A549 (cell line): ENCODE measurements around the gene MAD1L1. TPM values are rescaled to one million over a fixed set of nuclear protein-coding genes. Genes with fewer than 3 reads are reported as not detected.

Source experiments
- ATAC-seq, 2 experiments: fragments of 200-7000 bp in 1 of 2; fragments of >200 bp in 1 of 2; cut with Nextera tagmentation in 1 of 2; cut with Tn5 transposase in 1 of 2; 3 replicates each; pipeline versions ENCODE4 v1.8.0 to v1.9.1; 2018 to 2020; ENCODE audit warnings: mild to moderate bottlenecking in 1 of 2, moderate library complexity in 1 of 2
- CTCF ChIA-PET: fragments of 300-600 bp; sonication (Branson Sonifier 250); formaldehyde crosslinking; extraction: SDS; loops from one replicate; lab custom pipeline; 2021; ENCODE audit warnings: antibody characterized with exemption, inconsistent platforms; lab: Yijun Ruan, JAX
- POLR2A ChIA-PET: fragments of 350-600 bp; formaldehyde crosslinking; extraction: SDS; loops from one replicate; lab custom pipeline; 2021; ENCODE audit warnings: antibody characterized with exemption, inconsistent platforms; lab: Yijun Ruan, JAX
- DNase-seq, 2 experiments: peaks; one replicate each; pipeline versions ENCODE4 v3.0.0 to v3.0.0-alpha.2; 2011 to 2016; ENCODE audit warnings: low read depth in 1 of 2, low spot score in 1 of 2
- FAIRE-seq: peaks from 2 replicates; lab custom pipeline; 2011; peaks lifted over from hg19 to GRCh38; lab: Jason Lieb, UNC
- H3K27ac ChIP-seq, 2 experiments: fragments of >200 bp; sonication (Bioruptor Twin); formaldehyde crosslinking; 3 replicates each; pipeline ENCODE4 v1.5.1; 2016 to 2017
- H3K4me1 ChIP-seq: fragments of >200 bp; sonication (Bioruptor Twin); formaldehyde crosslinking; 3 replicates; pipeline ENCODE4 v1.6.1; 2016
- H3K4me2 ChIP-seq: fragments of >200 bp; sonication (Bioruptor Twin); formaldehyde crosslinking; 3 replicates; pipeline ENCODE4 v1.6.1; 2016
- H3K4me3 ChIP-seq: fragments of >200 bp; sonication (Bioruptor Twin); formaldehyde crosslinking; 3 replicates; pipeline ENCODE4 v1.5.1; 2016
- H3K9me3 ChIP-seq: fragments of >200 bp; sonication (Bioruptor Twin); formaldehyde crosslinking; 3 replicates; pipeline ENCODE4 v1.6.1; 2016
- BHLHE40 ChIP-seq: IDR thresholded peaks from 2 replicates; pipeline ENCODE4 v1.6.1; 2012; ENCODE audit warnings: low read depth, low read length, inconsistent platforms
- CBX8 ChIP-seq: fragments of 200-600 bp; sonication (generic); IDR thresholded peaks from 2 replicates; pipeline ENCODE4 v1.6.1; 2016
- CEBPB ChIP-seq, 2 experiments: fragments of >200 bp in 1 of 2; sonication (Bioruptor Twin) in 1 of 2; formaldehyde crosslinking in 1 of 2; IDR thresholded peaks; 2 replicates each; pipeline ENCODE4 v1.6.1; 2012 to 2016
- EP300 ChIP-seq, 2 experiments: fragments of >200 bp; sonication (Bioruptor Twin); formaldehyde crosslinking; IDR thresholded peaks; 2 replicates in 1 of 2; 3 replicates in 1 of 2; pipeline ENCODE4 v1.6.1; 2016 to 2017
- FOSB ChIP-seq: fragments of 250-450 bp; sonication (Bioruptor Pico); IDR thresholded peaks from 2 replicates; pipeline ENCODE4 v1.5.0; 2020; ENCODE audit warnings: mild to moderate bottlenecking, moderate library complexity
- HEYL ChIP-seq: fragments of 250-450 bp; sonication (Bioruptor Pico); IDR thresholded peaks from 2 replicates; pipeline ENCODE4 v1.8.0; 2021; ENCODE audit warnings: mild to moderate bottlenecking, moderate library complexity
- HOXA7 ChIP-seq: fragments of 250-450 bp; sonication (Bioruptor Pico); IDR thresholded peaks from 2 replicates; pipeline ENCODE4 v1.5.0; 2020; ENCODE audit warnings: mild to moderate bottlenecking, moderate library complexity
- HOXB5 ChIP-seq: fragments of 250-450 bp; sonication (Bioruptor Pico); IDR thresholded peaks from 2 replicates; pipeline ENCODE4 v1.5.0; 2020; ENCODE audit warnings: mild to moderate bottlenecking, moderate library complexity
- KDM5A ChIP-seq: fragments of 200-600 bp; sonication (generic); IDR thresholded peaks from 2 replicates; pipeline ENCODE4 v1.6.1; 2016; ENCODE audit warnings: antibody characterized with exemption, mild to moderate bottlenecking
- MYC ChIP-seq: IDR thresholded peaks from 2 replicates; pipeline ENCODE4 v1.6.1; 2012; ENCODE audit warnings: mild to moderate bottlenecking, inconsistent platforms, low read length, improper control_type of control experiment, borderline replicate concordance
- NPAS2 ChIP-seq: fragments of 250-450 bp; sonication (Bioruptor Pico); IDR thresholded peaks from 2 replicates; pipeline ENCODE4 v1.8.0; 2022; ENCODE audit warnings: mild to moderate bottlenecking, moderate library complexity, borderline replicate concordance
- NR3C1 ChIP-seq: fragments of >200 bp; sonication (Bioruptor Twin); formaldehyde crosslinking; IDR thresholded peaks from 3 replicates; pipeline ENCODE4 v1.6.1; 2017
- RAD21 ChIP-seq, 2 experiments: fragments of >200 bp in 1 of 2; sonication (Bioruptor Twin) in 1 of 2; formaldehyde crosslinking in 1 of 2; IDR thresholded peaks in 1 of 2; conservative IDR thresholded peaks in 1 of 2; 2 replicates in 1 of 2; 3 replicates in 1 of 2; pipeline ENCODE4 v1.6.1; 2012 to 2018; ENCODE audit warnings: inconsistent platforms in 1 of 2
- RARB ChIP-seq: fragments of 250-450 bp; sonication (Bioruptor Pico); IDR thresholded peaks from 2 replicates; pipeline ENCODE4 v1.8.0; 2021; ENCODE audit warnings: mild to moderate bottlenecking, moderate library complexity
- RCOR1 ChIP-seq: fragments of 150-350 bp; IDR thresholded peaks from 2 replicates; pipeline ENCODE4 v1.6.1; 2014; ENCODE audit warnings: antibody characterized with exemption, low read length, low read depth
- TP53 ChIP-seq: fragments of 250-450 bp; sonication (Bioruptor Pico); IDR thresholded peaks from 2 replicates; pipeline ENCODE4 v1.5.0; 2021; ENCODE audit warnings: mild to moderate bottlenecking, moderate library complexity
- ZFP36 ChIP-seq: fragments of 450-650 bp; IDR thresholded peaks from 2 replicates; pipeline ENCODE4 v1.6.1; 2014; ENCODE audit warnings: borderline replicate concordance; ENCODE audit not compliant: partially characterized antibody
- ZNF302 ChIP-seq: fragments of 250-450 bp; sonication (Bioruptor Pico); IDR thresholded peaks from 2 replicates; pipeline ENCODE4 v1.9.0; 2021; ENCODE audit warnings: inconsistent platforms, mild to moderate bottlenecking, moderate library complexity
- ZSCAN20 ChIP-seq: fragments of 250-450 bp; sonication (Bioruptor Pico); IDR thresholded peaks from 2 replicates; pipeline ENCODE4 v1.8.0; 2022; ENCODE audit warnings: mild to moderate bottlenecking, moderate library complexity
- WGBS: methylation state at CpG from one replicate; pipeline ENCODE4 v1.1.6; 2017; ENCODE audit errors: missing lambda C conversion rate; 5-methylcytosine and 5-hydroxymethylcytosine counted together
- polyA plus RNA-seq, 4 experiments: library from polyadenylated mRNA; depleted of rRNA in 3 of 4; stranded (reverse); fragments of >200 nt; fragmentation: RNase III in 1 of 4; extraction: RNeasy Plus Mini Kit Qiagen cat#74134 plus additional on column Dnase treatment in 1 of 4; gene quantifications; 2 replicates in 3 of 4; 3 replicates in 1 of 4; pipeline ENCODE4 v1.2.3, GENCODE V29; 2011 to 2017
- TF ChIP-seq, protein P1 (sequence below): fragments of 200-600 bp; sonication (generic); IDR thresholded peaks from 2 replicates; pipeline ENCODE4 v1.6.1; 2016; ENCODE audit warnings: antibody characterized with exemption, mild to moderate bottlenecking, moderate library complexity
- TF ChIP-seq, protein P2 (sequence below): fragments of 250-450 bp; sonication (Bioruptor Pico); IDR thresholded peaks from 2 replicates; pipeline ENCODE4 v1.5.0; 2020; ENCODE audit warnings: low read depth, mild to moderate bottlenecking, moderate library complexity
- TF ChIP-seq, protein P3 (sequence below): fragments of 150-350 bp; IDR thresholded peaks from 2 replicates; pipeline ENCODE4 v1.6.1; 2014; ENCODE audit warnings: low read depth, mild to moderate bottlenecking, low read length
- TF ChIP-seq, protein P4 (sequence below): fragments of 450-650 bp; IDR thresholded peaks from 2 replicates; pipeline ENCODE4 v1.6.1; 2014; ENCODE audit warnings: antibody characterized with exemption
- TF ChIP-seq, protein P5 (sequence below): fragments of >200 bp; sonication (Bioruptor Twin); formaldehyde crosslinking; IDR thresholded peaks from 3 replicates; pipeline ENCODE4 v1.6.1; 2016
- TF ChIP-seq, protein P6 (sequence below): IDR thresholded peaks from 2 replicates; pipeline ENCODE4 v1.6.1; 2012; ENCODE audit warnings: low read depth, borderline replicate concordance
- TF ChIP-seq, protein P7 (sequence below): IDR thresholded peaks from 2 replicates; pipeline ENCODE4 v1.6.1; 2012
- TF ChIP-seq, protein P8 (sequence below): IDR thresholded peaks from 2 replicates; pipeline ENCODE4 v1.6.1; 2012

The MAD1L1 gene
- polyA plus RNA-seq, 2 of the 4 experiments (the other 2 are of a cell fraction): 13.6 to 16.6 TPM

DNA sequence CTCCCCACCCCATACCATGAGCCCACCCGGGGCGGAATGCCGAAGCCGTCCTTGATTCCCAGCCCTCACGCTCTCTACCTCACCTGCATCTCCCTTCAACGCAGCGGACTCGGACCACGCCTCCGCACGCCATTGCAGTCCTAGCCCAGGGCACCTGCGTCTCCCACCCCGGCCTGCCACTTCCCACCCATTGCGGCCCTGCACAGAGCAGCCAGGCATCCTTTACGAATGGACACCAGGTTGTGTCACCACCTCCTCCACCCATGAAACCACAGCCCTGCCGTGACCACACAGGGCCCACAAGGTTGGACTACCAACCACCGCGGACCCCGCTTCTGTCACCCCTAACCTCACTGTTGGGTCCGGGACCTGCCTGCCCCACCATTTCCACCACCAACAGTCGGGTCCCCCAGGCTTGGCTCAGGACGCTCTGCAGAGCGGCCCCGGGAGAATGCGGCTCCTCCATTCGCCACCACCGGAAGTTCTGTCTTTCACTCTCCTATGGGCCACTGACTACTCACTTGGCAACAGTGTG lies 232.5 kb downstream of the MAD1L1 start:
- ChIA-PET CTCF (no interaction called here), POLR2A (no interaction called here)
- TF ChIP-seq BHLHE40: no peak
- no peak for TF ChIP-seq ZSCAN20 (CRISPR knock-in tag)
- no peak for TF ChIP-seq NR3C1
- TF ChIP-seq HEYL (CRISPR knock-in tag): no peak
- no peak for TF ChIP-seq RAD21 (conservative IDR thresholded peaks at IDR 0.05 in 1 of 2, IDR thresholded peaks at IDR 0.05 in 1 of 2)
- TF ChIP-seq HOXA7: no peak
- no peak for TF ChIP-seq TP53 (CRISPR knock-in tag)
- no peak for TF ChIP-seq CEBPB (IDR thresholded peaks at IDR 0.05)
- Histone ChIP-seq H3K4me3 (no peak overlapping the region), H3K4me2 (no peak overlapping the region), H3K9me3 (no peaks in the 10 kb centered on the region), H3K27ac (no peak overlapping the region), H3K4me1 (no peaks in the 10 kb centered on the region)
- DNase-seq (no peak), ATAC-seq (no peak), FAIRE-seq (no peak)
- whole genome bisulfite sequencing: 97% methylated on average over 23 of the region's 27 CpGs

DNA sequence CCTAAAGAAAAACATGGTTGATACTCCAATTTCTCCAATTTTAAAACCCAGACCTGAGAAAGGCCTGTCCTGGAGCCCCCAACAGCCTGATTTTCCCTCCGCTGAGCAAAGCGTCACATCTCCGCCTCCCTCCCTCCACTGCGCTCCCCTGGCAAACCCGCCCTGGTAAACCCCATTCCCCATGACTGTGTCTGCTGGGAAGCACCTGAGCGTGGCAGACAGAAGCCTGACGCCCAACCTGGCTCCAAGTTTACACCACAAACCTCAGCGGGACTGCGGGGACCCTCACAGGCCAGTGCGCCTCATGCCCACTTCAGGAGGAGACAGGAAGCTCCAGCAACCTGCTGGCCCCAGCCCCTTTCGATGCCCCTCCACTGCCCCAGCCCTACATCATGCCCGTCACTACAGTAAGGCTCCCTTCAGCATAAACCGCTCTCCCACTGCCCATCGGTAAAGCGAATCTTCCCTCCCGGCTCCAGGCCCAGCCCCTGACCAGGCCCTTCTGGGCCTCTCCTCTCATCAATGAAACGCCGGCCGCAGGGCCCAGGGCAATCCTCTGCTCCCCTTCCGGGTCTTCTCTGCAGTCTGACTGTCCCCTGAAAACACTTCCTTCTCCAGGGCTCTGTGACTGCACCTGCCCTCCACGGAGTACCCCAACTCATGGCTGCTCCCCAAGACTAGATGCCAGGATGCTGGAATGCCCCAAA lies 233.3 kb downstream of the MAD1L1 start:
- POLR2A ChIA-PET: no interaction called here
- FAIRE-seq (no peak), ATAC-seq (no peak)
- WGBS: 95% methylated on average over 21 of the region's 21 CpGs
- CTCF ChIA-PET: no interaction called here
- Histone ChIP-seq H3K4me2 (no peak overlapping the region), H3K4me3 (no peak overlapping the region)
- TF ChIP-seq RARB (CRISPR knock-in tag) (no peak), ZNF302 (no peak), EP300 (IDR thresholded peaks at IDR 0.05) (no peak), FOSB (CRISPR knock-in tag) (no peak), NPAS2 (no peak), HOXB5 (CRISPR knock-in tag) (no peak), CBX8 (no peak), KDM5A (no peak), MYC (no peak), RAD21 (conservative IDR thresholded peaks at IDR 0.05 in 1 of 2, IDR thresholded peaks at IDR 0.05 in 1 of 2) (no peak), RCOR1 (no peak), ZFP36 (no peak)
- TF ChIP-seq, protein P1, sequence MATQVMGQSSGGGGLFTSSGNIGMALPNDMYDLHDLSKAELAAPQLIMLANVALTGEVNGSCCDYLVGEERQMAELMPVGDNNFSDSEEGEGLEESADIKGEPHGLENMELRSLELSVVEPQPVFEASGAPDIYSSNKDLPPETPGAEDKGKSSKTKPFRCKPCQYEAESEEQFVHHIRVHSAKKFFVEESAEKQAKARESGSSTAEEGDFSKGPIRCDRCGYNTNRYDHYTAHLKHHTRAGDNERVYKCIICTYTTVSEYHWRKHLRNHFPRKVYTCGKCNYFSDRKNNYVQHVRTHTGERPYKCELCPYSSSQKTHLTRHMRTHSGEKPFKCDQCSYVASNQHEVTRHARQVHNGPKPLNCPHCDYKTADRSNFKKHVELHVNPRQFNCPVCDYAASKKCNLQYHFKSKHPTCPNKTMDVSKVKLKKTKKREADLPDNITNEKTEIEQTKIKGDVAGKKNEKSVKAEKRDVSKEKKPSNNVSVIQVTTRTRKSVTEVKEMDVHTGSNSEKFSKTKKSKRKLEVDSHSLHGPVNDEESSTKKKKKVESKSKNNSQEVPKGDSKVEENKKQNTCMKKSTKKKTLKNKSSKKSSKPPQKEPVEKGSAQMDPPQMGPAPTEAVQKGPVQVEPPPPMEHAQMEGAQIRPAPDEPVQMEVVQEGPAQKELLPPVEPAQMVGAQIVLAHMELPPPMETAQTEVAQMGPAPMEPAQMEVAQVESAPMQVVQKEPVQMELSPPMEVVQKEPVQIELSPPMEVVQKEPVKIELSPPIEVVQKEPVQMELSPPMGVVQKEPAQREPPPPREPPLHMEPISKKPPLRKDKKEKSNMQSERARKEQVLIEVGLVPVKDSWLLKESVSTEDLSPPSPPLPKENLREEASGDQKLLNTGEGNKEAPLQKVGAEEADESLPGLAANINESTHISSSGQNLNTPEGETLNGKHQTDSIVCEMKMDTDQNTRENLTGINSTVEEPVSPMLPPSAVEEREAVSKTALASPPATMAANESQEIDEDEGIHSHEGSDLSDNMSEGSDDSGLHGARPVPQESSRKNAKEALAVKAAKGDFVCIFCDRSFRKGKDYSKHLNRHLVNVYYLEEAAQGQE: no peak
- TF ChIP-seq, protein P2, sequence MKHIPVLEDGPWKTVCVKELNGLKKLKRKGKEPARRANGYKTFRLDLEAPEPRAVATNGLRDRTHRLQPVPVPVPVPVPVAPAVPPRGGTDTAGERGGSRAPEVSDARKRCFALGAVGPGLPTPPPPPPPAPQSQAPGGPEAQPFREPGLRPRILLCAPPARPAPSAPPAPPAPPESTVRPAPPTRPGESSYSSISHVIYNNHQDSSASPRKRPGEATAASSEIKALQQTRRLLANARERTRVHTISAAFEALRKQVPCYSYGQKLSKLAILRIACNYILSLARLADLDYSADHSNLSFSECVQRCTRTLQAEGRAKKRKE (CRISPR knock-in tag): no peak
- TF ChIP-seq, protein P3, sequence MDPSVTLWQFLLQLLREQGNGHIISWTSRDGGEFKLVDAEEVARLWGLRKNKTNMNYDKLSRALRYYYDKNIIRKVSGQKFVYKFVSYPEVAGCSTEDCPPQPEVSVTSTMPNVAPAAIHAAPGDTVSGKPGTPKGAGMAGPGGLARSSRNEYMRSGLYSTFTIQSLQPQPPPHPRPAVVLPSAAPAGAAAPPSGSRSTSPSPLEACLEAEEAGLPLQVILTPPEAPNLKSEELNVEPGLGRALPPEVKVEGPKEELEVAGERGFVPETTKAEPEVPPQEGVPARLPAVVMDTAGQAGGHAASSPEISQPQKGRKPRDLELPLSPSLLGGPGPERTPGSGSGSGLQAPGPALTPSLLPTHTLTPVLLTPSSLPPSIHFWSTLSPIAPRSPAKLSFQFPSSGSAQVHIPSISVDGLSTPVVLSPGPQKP: no peak
- TF ChIP-seq, protein P4, sequence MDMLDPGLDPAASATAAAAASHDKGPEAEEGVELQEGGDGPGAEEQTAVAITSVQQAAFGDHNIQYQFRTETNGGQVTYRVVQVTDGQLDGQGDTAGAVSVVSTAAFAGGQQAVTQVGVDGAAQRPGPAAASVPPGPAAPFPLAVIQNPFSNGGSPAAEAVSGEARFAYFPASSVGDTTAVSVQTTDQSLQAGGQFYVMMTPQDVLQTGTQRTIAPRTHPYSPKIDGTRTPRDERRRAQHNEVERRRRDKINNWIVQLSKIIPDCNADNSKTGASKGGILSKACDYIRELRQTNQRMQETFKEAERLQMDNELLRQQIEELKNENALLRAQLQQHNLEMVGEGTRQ: no peak
- TF ChIP-seq, protein P5, sequence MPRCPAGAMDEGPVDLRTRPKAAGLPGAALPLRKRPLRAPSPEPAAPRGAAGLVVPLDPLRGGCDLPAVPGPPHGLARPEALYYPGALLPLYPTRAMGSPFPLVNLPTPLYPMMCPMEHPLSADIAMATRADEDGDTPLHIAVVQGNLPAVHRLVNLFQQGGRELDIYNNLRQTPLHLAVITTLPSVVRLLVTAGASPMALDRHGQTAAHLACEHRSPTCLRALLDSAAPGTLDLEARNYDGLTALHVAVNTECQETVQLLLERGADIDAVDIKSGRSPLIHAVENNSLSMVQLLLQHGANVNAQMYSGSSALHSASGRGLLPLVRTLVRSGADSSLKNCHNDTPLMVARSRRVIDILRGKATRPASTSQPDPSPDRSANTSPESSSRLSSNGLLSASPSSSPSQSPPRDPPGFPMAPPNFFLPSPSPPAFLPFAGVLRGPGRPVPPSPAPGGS: no peak
- TF ChIP-seq, protein P6, sequence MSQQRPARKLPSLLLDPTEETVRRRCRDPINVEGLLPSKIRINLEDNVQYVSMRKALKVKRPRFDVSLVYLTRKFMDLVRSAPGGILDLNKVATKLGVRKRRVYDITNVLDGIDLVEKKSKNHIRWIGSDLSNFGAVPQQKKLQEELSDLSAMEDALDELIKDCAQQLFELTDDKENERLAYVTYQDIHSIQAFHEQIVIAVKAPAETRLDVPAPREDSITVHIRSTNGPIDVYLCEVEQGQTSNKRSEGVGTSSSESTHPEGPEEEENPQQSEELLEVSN: no peak
- TF ChIP-seq, protein P7, sequence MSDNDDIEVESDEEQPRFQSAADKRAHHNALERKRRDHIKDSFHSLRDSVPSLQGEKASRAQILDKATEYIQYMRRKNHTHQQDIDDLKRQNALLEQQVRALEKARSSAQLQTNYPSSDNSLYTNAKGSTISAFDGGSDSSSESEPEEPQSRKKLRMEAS: no peak
- TF ChIP-seq, protein P8, sequence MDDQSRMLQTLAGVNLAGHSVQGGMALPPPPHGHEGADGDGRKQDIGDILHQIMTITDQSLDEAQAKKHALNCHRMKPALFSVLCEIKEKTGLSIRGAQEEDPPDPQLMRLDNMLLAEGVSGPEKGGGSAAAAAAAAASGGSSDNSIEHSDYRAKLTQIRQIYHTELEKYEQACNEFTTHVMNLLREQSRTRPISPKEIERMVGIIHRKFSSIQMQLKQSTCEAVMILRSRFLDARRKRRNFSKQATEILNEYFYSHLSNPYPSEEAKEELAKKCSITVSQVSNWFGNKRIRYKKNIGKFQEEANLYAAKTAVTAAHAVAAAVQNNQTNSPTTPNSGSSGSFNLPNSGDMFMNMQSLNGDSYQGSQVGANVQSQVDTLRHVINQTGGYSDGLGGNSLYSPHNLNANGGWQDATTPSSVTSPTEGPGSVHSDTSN: no peak
- TF ChIP-seq, all 56 proteins: peak for 0
- H3K27ac ChIP-seq: no peak overlapping the region
- no peak for DNase-seq
- no peaks in the 10 kb centered on the region for H3K4me1 ChIP-seq
- H3K9me3 ChIP-seq: no peaks in the 10 kb centered on the region
